Uterus (tissue), 2 donors: ENCODE results near the gene STARD10.

ENCODE experiments used
- POLR2A ChIP-seq, 2 donors: fragments of 450-650 bp; IDR thresholded peaks; one replicate each; pipeline ENCODE4 v1.6.1; 2016; ENCODE audit warnings: antibody characterized with exemption in 2 of 2, mild to moderate bottlenecking in 1 of 2, moderate library complexity in 1 of 2
- TF ChIP-seq, protein P1 (sequence below), 4 experiments: fragments of 200-600 bp in 2 of 4; fragments of 450-650 bp in 2 of 4; sonication (generic) in 2 of 4; IDR thresholded peaks; one replicate each; pipeline ENCODE4 v1.5.1; 2016 to 2019; ENCODE audit warnings: antibody characterized with exemption in 4 of 4, mild to moderate bottlenecking in 2 of 4, moderate library complexity in 1 of 4

DNA sequence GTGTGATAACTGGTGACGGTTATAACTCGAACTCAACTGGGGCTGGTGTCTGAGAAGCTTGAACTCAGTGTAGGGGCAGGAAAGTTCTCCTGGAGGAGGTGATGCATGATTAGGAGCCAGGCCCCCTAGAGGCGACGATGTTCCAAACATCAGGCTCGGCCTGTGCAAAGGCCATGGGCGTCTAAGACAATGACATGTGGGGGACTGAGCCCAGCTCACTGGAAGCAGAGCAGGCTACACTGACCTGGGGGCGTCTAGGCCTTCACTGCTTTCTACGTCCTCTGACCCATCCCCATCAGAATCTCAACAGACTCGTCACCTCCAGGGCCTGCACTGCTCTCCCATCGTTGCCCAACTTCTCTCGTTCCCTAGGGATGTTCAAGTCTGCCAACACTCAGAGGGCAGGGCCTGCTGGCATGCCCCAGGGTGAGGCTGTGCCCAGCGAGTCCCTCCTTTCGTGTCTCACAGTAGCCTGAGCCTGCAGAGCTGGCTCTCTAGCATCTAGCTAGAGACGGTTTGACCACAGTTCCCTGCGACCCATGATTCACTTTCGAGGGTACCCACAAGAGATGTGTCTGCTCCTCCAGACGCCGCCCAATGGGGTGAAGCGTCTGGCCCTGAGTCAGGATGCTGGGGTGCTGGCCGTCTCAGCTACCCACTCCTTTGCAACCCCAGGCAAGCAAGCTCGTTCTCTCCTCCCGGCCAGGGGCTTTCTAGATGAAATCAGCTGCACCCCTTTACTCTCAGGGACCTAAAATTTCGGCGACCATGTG lies 19.3 kb upstream of the STARD10 start:
- TF ChIP-seq, protein P1, sequence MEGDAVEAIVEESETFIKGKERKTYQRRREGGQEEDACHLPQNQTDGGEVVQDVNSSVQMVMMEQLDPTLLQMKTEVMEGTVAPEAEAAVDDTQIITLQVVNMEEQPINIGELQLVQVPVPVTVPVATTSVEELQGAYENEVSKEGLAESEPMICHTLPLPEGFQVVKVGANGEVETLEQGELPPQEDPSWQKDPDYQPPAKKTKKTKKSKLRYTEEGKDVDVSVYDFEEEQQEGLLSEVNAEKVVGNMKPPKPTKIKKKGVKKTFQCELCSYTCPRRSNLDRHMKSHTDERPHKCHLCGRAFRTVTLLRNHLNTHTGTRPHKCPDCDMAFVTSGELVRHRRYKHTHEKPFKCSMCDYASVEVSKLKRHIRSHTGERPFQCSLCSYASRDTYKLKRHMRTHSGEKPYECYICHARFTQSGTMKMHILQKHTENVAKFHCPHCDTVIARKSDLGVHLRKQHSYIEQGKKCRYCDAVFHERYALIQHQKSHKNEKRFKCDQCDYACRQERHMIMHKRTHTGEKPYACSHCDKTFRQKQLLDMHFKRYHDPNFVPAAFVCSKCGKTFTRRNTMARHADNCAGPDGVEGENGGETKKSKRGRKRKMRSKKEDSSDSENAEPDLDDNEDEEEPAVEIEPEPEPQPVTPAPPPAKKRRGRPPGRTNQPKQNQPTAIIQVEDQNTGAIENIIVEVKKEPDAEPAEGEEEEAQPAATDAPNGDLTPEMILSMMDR (IDR thresholded peaks at IDR 0.05), result peak; percentile 34 to 52 (median 44)
- TF ChIP-seq POLR2A (IDR thresholded peaks at IDR 0.05), result no peak
